SK-N-SH treated with all-trans-retinoic acid at 6 μM for 48 hours (cell line): ENCODE measurements around the gene PGAM4.

ENCODE experiments used
- PATZ1 ChIP-seq: fragments of 250-450 bp; sonication (Bioruptor Pico); IDR thresholded peaks from 2 replicates; pipeline ENCODE4 v1.8.0; 2020; ENCODE audit warnings: mild to moderate bottlenecking, moderate library complexity, borderline replicate concordance
- POU6F1 ChIP-seq: fragments of 250-450 bp; sonication (Bioruptor Pico); IDR thresholded peaks from 2 replicates; pipeline ENCODE4 v1.8.0; 2021; ENCODE audit warnings: low read depth, mild to moderate bottlenecking, moderate library complexity, borderline replicate concordance
- ZFP30 ChIP-seq: fragments of 450-650 bp; formaldehyde crosslinking; IDR thresholded peaks from 2 replicates; pipeline ENCODE4 v1.5.0; 2022; ENCODE audit warnings: mild to moderate bottlenecking, moderate library complexity

DNA sequence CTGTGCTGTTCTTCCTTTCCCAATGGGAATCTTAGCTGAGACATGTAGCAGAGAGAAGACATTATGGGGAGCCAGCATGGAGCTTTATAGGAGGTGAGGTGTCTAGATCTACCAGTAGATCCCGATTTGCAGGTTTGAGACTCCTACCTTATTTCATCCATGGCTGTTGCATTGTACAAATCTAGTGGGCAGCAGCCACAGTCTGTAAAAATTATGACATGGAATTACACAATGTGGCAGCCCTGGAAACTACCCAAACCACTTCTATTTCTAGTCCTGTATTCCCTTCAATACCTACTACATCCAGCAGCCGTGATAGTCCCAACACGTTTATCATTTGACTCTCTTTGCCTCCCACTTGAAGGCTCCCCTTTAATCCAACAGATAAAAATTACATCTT, 50.9 kb downstream of the PGAM4 start:
- TF ChIP-seq PATZ1: no peak
- TF ChIP-seq ZFP30 (CRISPR knock-in tag): no peak
- no peak for TF ChIP-seq POU6F1 (CRISPR knock-in tag)
